Upper lobe of right lung (tissue), 1 donor: ENCODE data around the gene SMAD3. TPM values are rescaled to one million over a fixed set of nuclear protein-coding genes. Genes with fewer than 3 reads are reported as not detected.
A peak's percentile ranks its signal among the peaks of the same experiment; 100 is the strongest.

Experiments used
- ATAC-seq: fragments of 200-7000 bp; cut with Tn5 transposase; one replicate; pipeline ENCODE4 v1.9.1; 2020; ENCODE audit warnings: mild to moderate bottlenecking, moderate library complexity
- DNase-seq: peaks from one replicate; pipeline ENCODE4 v3.0.0-alpha.2; 2020
- H3K27ac ChIP-seq: fragments of 200-600 bp; one replicate; pipeline ENCODE4 v1.8.0; 2022
- H3K27me3 ChIP-seq: fragments of 200-600 bp; one replicate; pipeline ENCODE4 v1.8.0; 2022; ENCODE audit warnings: mild to moderate bottlenecking
- H3K36me3 ChIP-seq: fragments of 200-600 bp; one replicate; pipeline ENCODE4 v1.8.0; 2022
- H3K4me1 ChIP-seq: fragments of 200-600 bp; one replicate; pipeline ENCODE4 v1.8.0; 2022
- H3K4me3 ChIP-seq: fragments of 200-600 bp; one replicate; pipeline ENCODE4 v1.8.0; 2022; ENCODE audit warnings: mild to moderate bottlenecking
- H3K9me3 ChIP-seq: fragments of 200-600 bp; one replicate; pipeline ENCODE4 v1.8.0; 2022
- CTCF ChIP-seq: fragments of 200-600 bp; IDR thresholded peaks from one replicate; pipeline ENCODE4 v1.8.0; 2022; ENCODE audit warnings: antibody characterized with exemption
- intact Hi-C: fragments of 100-400 bp; cut with DNase I; formaldehyde crosslinking; loops from one replicate; pipeline ENCODE4 v1.11.0; 2022
- total RNA-seq: library from RNA; stranded (reverse); fragmentation: NEBNext Ultra II Directional; extraction: Animal tissue kit (Norgen Biotek cat#: 25700); gene quantifications from one replicate; pipeline ENCODE4 v1.2.1, GENCODE V29; 2021
- donor health status: DM: no; HTN: yes; CAD: no; lungs with severe emphysema.

The SMAD3 gene
- total RNA-seq, 1 donor from 2014 or later: 31.6 TPM

GRCh38 chr15:67195305-67195704, 129.9 kb downstream of the SMAD3 start:
- intact Hi-C loops: no loop called here
- peaks cover 29% of the 10 kb centered on the region for H3K36me3 ChIP-seq
- H3K27ac ChIP-seq: no peak overlapping the region

GRCh38 chr15:67196222-67196621, 130.8 kb downstream of the SMAD3 start:
- Histone ChIP-seq H3K27me3 (no peaks in the 10 kb centered on the region), H3K27ac (no peak overlapping the region), H3K9me3 (no peaks in the 10 kb centered on the region), H3K4me1 (peaks cover 8% of the 10 kb centered on the region), H3K36me3 (peaks cover 22% of the 10 kb centered on the region), H3K4me3 (no peak overlapping the region)
- intact Hi-C loops: no loop called here
- ATAC-seq (no peak), DNase-seq (no peak)
- no peak for TF ChIP-seq CTCF

More at GRCh38 chr15:67195305-67195704, 129.9 kb downstream of the SMAD3 start:
- no peaks in the 10 kb centered on the region for H3K9me3 ChIP-seq
- no peak for ATAC-seq
- no peaks in the 10 kb centered on the region for H3K27me3 ChIP-seq
- no peak overlapping the region for H3K4me3 ChIP-seq
- DNase-seq: no peak
- H3K4me1 ChIP-seq: peaks cover 6% of the 10 kb centered on the region
- TF ChIP-seq CTCF: no peak

- no peaks in the 10 kb centered on the region for H3K27me3 ChIP-seq
- peak; percentile 17 for ATAC-seq
- H3K4me3 ChIP-seq: no peak overlapping the region
- TF ChIP-seq CTCF: no peak
- DNase-seq: no peak
- intact Hi-C loops: no loop called here
- H3K27ac ChIP-seq: no peak overlapping the region
- peaks cover 21% of the 10 kb centered on the region for H3K36me3 ChIP-seq
- H3K9me3 ChIP-seq: no peaks in the 10 kb centered on the region
- H3K4me1 ChIP-seq: peaks cover 8% of the 10 kb centered on the region
These were observed 131.4 kb downstream of the SMAD3 start for GRCh38 chr15:67196672-67197363.

- Histone ChIP-seq H3K36me3 (peaks cover 22% of the 10 kb centered on the region), H3K27ac (no peak overlapping the region), H3K9me3 (no peaks in the 10 kb centered on the region), H3K27me3 (no peaks in the 10 kb centered on the region), H3K4me3 (no peak overlapping the region), H3K4me1 (peaks cover 8% of the 10 kb centered on the region)
- DNase-seq (no peak), ATAC-seq (no peak)
- TF ChIP-seq CTCF: no peak
- intact Hi-C loops: no loop called here
These were observed 131.9 kb downstream of the SMAD3 start for GRCh38 chr15:67197364-67197695.

GRCh38 chr15:67198157-67198754, 132.9 kb downstream of the SMAD3 start:
- no peak for TF ChIP-seq CTCF
- DNase-seq (no peak), ATAC-seq (no peak)
- Histone ChIP-seq H3K27ac (no peak overlapping the region), H3K9me3 (no peaks in the 10 kb centered on the region), H3K4me1 (peaks cover 8% of the 10 kb centered on the region), H3K36me3 (peaks cover 27% of the 10 kb centered on the region), H3K27me3 (no peaks in the 10 kb centered on the region), H3K4me3 (no peak overlapping the region)
- intact Hi-C loops: no loop called here
